K562 (cell line): Measurements from ENCODE around the gene VSTM5.

Experiments
- ARID3B ChIP-seq: fragments of 250-450 bp; sonication (Bioruptor Pico); IDR thresholded peaks from 2 replicates; pipeline ENCODE4 v1.4.0; 2020; ENCODE audit warnings: borderline replicate concordance
- ATF6 ChIP-seq: sonication (generic); formaldehyde crosslinking; IDR thresholded peaks from 2 replicates; pipeline ENCODE4 v1.4.0; 2020; ENCODE audit warnings: mild to moderate bottlenecking, missing genetic modification reagents
- CHD2 ChIP-seq: IDR thresholded peaks from 2 replicates; pipeline ENCODE4 v1.6.1; 2011; ENCODE audit warnings: low read depth, low read length
- CTCF ChIP-seq, 3 experiments: IDR thresholded peaks in 2 of 3; conservative IDR thresholded peaks in 1 of 3; 2 replicates each; pipeline ENCODE4 v1.5.1; 2011 to 2012; ENCODE audit warnings: low read length in 3 of 3, mild to moderate bottlenecking in 3 of 3, control low read depth in 2 of 3, improper control_type of control experiment in 1 of 3, inconsistent platforms in 1 of 3, low read depth in 1 of 3, mixed read lengths in 1 of 3, moderate library complexity in 1 of 3; ENCODE audit not compliant: insufficient read depth in 2 of 3
- ELK1 ChIP-seq: sonication (generic); formaldehyde crosslinking; IDR thresholded peaks from 2 replicates; pipeline ENCODE4 v1.8.1; 2022; ENCODE audit warnings: missing genetic modification reagents
- FOXM1 ChIP-seq, 2 experiments: fragments of 450-650 bp in 1 of 2; sonication (generic) in 1 of 2; formaldehyde crosslinking in 1 of 2; IDR thresholded peaks; 2 replicates each; pipeline versions ENCODE4 v1.6.1 to v1.9.0; 2017 to 2022; ENCODE audit warnings: low read depth in 2 of 2, mild to moderate bottlenecking in 2 of 2, missing genetic modification reagents in 1 of 2, moderate library complexity in 1 of 2
- MEF2A ChIP-seq: IDR thresholded peaks from 2 replicates; pipeline ENCODE4 v1.6.1; 2011; ENCODE audit warnings: low read depth, mild to moderate bottlenecking, low read length, moderate library complexity; ENCODE audit not compliant: control insufficient read depth
- NFRKB ChIP-seq: fragments of 450-650 bp; IDR thresholded peaks from 2 replicates; pipeline ENCODE4 v1.6.1; 2016; ENCODE audit warnings: low read depth
- POLR2A ChIP-seq: fragments of 450-650 bp; conservative IDR thresholded peaks from 2 replicates; pipeline ENCODE4 v1.6.1; 2016
- TFAM ChIP-seq: fragments of 250-450 bp; sonication (Bioruptor Pico); conservative IDR thresholded peaks from 2 replicates; pipeline ENCODE4 v1.5.0; 2021; ENCODE audit warnings: mild to moderate bottlenecking, moderate library complexity
- ZNF436 ChIP-seq: fragments of 250-450, 450-650 bp; sonication (Bioruptor Pico); formaldehyde crosslinking; IDR thresholded peaks from 2 replicates; pipeline ENCODE4 v1.7.0; 2020; ENCODE audit warnings: mild to moderate bottlenecking

- no peak for TF ChIP-seq ARID3B (CRISPR knock-in tag)
- TF ChIP-seq ZNF436: no peak
- no peak for TF ChIP-seq ELK1 (CRISPR knock-in tag)
- no peak for TF ChIP-seq CTCF (IDR thresholded peaks at IDR 0.05 in 2 of 3, conservative IDR thresholded peaks at IDR 0.05 in 1 of 3; ENCODE audit: insufficient read depth in 2 of 3, low read depth in 1 of 3, low read length in 3 of 3)
- no peak for TF ChIP-seq CHD2
- TF ChIP-seq MEF2A: no peak
- no peak for TF ChIP-seq FOXM1 (IDR thresholded peaks at IDR 0.05; ENCODE audit: low read depth)
- no peak for TF ChIP-seq FOXM1 (CRISPR knock-in tag; IDR thresholded peaks at IDR 0.05; ENCODE audit: low read depth)
- no peak for TF ChIP-seq TFAM (CRISPR knock-in tag)
- no peak for TF ChIP-seq NFRKB
- TF ChIP-seq POLR2A: no peak
- TF ChIP-seq ATF6 (CRISPR knock-in tag): no peak
Observed at GRCh38 chr11:93838967-93839366, 11.5 kb downstream of the VSTM5 start.
